GM04504 (cell line): ENCODE results near the gene CHCHD6.

Experiments used
- DNase-seq: peaks from one replicate; pipeline ENCODE4 v3.0.0-alpha.2; 2012; ENCODE audit warnings: low read depth

Gene CHCHD6

DNA sequence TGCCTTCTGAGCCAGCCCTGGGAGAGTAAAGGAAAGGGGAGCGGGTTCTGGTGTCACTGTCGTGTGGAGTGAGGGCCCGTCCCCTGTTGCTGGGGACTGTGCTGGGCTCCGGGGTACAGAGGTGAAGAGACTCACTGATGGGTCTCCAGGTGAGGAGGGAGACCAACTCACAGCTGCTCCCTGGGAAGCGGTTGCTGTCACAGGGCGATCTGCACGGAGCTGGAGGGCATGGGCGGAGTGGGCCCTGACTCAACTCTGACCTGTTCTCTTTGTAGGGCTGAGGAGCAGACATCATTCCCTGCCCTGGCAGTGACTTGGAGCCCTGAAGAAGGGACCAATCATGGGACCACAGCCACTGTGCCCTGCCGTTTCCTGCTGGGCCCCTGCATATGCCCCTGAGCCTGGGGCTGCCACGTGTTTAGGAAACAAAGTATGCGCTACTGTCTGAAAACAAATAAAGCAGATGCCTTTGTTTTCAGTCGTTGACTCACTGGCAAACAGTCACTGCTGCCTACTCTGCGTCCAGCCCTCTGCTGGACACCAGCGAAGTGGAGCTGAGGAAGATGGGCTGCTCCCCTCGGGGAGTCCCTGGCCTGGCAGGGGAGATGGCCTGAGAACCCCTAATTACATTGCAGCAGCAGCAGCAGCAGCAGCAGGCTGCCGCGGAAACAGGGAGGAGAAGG is 256.0 kb downstream of the CHCHD6 start:
- DNase-seq: peak; percentile 40

DNA sequence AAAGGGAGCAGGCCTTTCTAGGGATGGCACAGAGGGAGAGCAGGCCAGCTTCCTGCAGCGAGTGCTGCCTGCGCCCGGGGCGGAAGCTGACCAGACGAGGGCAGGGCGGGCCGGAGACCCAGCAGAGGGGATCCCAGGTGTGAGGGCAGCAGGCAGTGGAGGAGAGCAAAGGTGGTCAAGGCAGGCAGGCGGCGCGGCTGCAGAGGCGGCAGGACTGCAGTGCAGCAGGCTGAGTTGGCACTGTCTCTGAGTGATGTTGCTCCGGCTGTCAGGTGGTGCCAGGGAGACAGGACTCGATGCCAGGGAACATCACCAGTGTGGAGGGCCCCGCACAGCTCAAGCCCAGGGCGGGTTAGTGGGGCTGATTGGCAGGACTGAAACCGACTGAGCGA is 256.6 kb downstream of the CHCHD6 start:
- DNase-seq: no peak

DNA sequence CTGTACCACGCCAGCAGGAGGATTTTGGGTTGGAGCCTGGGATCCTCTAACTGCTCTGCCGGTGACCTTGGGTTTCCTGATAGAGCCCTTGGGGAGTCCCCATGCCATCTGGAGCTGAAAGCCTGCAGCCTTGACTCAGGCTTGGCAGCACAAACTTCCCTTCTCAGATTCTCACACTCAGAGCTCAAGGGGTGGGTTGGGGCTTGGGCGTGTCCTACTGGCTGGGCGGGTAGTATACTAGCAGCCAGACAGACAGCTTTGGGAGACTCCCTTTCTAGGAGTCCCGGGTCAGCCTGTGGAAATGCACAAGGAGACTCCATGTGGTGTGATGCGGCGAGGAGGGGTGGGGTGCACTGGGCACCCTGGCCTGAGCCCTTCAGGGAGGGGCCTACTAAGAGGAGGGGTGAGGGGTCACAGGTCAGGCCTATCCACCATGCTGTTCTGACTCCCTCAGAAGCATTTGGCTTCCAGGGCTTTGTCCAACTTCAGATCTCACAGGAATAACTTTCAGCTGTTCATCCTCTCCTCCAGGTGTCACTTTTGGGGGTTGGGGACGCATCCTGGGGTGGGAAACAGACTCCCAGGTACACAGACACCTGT is 257.3 kb downstream of the CHCHD6 start:
- DNase-seq: peak; percentile 73

DNA sequence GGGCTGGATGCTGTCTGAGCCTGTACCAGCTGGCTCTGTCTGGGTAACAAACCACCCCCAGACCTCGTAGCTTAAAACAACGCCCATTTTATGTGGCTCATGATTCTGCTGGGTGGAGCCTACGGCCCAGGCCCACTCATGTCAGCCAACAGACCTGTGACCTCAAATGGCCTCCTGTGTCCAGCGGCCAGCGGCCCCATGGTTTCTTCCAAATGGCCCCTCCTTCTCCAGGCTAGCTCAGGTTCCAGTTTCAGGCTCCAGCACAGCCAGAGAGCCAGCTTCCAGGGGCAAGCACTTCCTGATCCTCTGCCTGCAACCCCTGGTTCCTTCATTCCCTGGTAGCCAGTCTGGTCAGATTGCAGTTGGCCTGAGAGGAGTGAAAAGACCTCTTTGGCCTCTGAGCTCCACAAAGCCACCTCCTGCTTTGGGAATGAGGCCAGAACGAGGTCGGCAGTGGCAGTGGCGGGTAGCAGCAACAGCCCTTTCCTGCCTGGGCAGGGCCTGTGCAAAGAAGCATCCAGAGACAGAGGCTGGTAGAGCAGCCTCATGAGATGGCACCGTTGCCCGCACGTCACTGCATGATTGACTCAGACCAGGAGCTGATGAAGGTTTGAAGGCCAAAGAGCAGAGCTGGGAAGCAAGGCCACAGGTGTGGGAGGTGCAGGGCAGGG is 257.9 kb downstream of the CHCHD6 start:
- no peak for DNase-seq

DNA sequence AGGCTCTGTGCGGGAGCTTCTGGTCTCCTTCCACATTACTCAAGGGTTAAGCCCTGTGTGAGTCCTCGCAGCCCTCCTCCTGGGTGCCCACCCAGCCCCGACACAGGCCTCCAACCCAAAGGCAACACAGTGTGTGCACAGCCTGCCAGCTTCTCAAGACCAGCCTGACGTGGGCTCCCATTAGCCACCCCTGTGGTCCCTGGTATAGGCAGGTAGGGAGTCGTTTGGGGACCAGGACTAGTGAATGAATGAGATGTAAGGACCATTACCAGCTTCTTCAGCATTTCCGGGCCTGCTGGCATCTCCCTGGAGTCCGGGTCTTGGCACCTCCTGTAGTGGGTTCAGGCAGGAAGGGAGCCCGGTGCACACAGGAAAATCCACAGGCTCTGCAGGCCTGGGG is 258.7 kb downstream of the CHCHD6 start:
- DNase-seq: no peak

DNA sequence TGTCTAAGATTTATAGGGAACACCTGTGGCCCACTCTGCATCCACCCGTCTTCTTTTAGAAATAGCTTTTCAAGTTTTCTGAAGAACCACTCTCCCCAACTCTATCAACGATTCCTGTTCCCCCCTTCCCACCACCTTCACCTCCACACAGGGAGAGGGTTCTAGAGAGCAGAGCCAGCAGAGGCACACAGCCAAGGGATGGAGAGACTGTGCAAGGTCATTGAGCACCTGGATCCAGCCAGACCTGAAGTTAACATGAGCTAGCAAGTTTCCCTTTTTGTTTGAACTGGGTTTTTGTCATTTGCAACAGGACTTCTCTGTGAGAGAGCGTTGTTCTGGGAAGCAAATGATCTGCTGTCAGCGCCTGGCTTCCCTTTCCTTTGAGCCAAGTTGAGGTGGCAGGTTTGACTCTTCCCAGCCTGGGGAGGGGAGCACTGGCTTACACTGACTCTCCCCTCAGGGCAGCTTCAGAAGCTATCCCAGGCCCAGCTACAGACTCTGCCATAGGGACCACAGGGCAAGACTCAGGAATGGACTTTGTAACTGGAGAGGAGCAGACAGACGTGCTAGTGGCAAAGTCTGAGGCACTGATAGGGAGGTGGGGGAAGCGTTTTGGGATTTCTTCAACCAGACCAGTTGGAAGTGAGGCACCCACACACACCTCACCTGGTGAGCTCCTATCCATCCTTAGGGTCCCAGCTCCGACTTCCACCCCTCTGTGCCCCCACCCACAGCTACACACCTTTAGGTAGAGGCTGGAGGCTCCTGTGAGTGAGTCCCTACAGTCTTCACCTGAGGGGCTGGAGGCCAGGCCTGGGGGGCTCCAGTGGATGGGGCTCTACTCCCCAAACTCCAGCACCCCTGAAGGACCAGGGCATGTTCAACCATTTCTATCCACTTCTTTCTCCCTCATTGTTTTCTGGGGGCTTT is 259.5 kb downstream of the CHCHD6 start:
- DNase-seq: no peak

DNA sequence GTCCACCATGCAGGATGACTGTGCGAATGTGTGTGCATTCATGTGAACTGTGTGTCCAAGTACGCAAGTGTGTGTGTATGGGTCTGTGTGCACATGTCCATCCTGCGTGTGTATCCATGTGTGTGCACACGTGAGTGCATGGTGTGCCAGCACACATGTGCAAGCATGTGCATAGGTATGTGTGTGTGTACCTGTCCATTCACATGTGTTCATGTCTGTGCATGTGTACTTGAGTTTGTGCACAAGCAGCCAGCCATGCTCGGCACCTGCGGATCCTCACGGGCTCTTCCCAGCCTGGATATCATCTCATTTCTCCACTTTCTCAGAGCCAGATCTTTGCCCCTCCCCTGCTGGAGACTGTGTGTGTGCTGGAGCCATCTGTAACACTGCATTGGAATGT is 260.2 kb downstream of the CHCHD6 start:
- DNase-seq: no peak

DNA sequence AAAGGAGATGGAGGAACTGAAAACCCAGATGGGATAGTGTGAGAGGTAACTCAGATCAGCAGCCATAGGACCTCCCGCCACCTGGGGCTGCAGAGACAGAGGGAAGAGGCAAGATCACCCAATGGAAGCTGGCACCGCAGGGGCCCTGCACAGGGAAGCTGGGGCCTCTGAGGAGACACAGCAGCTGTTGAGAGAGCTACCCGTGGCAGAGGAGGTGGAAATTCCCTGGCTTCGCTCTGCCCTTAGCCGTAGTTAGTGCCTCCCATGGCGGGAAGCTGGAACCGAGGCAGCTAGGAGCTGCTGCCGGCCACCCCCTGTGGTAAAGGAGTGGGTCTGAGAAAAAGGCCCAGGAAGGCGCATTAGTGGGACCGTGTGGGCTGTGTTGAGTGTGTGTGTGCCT is 260.9 kb downstream of the CHCHD6 start:
- no peak for DNase-seq

DNA sequence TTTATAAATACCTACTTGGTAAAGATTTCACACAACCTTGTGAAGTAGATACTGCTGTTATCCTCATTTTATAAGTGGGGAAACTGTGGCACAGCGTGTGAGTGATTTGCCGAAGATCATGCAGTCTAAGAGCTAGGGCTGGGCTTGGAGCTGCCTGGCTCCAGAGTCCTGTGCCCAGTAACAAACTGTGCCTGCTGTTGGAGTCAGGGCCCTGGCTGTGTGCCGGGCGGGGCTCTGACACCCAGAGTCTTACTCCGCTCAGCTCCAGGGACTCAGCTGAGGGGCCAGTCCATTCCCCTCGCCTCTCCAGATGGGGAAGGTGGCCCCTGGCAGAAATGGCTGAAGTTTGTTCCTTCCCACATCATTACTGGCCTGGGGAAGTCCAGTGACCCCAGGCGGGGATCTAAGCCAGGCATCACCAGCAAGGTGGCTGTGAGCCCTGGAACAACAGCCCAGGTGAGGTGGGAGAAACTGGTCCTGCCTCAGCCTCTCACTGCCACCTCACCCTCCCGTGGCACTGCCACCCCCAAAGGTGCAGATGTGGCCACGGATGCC is 261.6 kb downstream of the CHCHD6 start:
- no peak for DNase-seq

DNA sequence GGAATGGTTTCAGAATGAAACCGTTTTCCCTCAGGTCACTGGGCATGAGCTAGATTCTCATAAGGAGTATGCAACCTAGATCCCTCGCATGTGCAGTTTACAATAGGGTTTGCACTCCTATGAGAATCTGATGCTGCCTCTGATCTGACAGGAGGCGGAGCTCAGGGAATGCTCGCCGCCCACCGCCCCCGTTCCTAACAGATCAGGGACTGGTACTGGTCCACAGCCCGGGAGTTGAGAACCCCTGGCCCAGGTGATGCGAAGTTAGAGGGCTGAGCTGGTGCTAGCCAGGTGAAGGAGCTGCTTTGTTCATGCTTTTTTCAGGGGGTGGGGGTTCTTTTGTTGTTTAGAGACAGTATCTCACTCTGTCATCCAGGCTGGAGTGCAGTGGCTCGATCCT is 263.3 kb downstream of the CHCHD6 start:
- no peak for DNase-seq

DNA sequence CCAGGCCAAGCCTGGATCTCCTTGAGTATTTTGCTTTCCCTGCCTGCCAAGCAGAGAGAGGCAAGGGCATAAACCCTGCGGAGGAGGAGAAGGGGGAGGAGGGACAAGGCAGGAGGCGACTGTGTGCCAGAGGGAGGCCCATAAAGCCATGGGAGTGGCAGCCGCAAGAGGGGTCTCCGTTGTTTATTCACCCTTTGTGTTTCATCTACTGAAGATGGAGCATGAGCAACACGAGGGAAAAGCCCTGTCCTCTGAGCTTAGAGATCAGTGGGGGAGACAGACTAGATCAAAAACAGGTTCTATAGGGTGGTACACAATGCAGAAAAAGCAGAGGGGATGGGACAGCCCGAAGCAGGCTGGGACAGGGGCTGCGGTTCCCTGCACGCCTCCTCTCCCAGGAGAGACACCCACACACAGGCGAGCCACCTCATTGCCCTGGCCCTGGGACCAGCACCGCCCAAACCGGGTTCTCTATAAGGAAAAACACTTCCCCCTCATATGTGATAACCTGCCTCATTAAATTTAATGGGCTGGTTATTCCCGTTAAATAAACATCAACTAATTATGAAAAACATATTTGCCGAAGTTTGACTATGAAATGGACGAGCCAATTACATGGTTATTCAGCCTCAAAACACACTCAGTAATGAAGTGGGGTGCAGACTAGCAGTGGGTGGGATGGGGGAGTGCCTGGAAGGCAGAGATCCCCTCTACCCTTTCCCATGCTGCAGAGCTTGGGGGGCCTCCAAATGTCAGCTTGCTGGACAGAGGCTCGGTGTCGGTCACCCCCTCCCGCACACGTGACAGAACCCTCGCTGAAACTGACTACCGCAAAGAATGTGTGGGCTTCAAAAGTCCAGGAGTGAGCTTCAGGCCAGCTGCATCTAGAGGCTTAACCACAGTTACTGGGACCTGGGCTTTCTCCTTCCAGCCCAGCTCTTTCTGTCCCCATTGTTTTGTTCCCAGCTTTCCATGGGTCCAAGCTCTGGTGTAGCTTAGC is 264.7 kb downstream of the CHCHD6 start:
- DNase-seq: no peak

DNA sequence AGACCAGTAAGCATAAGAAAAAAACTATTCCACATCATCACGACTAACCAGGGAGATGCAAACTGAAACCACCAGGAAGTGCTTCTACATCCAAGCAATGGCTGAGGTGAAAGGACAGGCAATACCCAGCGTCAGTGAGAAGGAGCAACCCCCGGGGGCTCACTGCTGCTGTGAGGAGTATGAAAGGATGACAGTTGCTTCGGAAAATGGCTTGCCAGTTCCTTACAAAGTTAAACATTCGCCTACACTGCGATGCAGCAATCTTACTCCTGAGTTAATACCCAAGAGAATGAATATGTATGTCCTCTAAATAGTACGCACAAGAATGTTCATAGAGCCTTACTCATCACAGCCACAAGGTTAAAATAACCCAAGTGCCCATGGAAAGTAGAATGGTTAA is 265.5 kb downstream of the CHCHD6 start:
- no peak for DNase-seq

DNA sequence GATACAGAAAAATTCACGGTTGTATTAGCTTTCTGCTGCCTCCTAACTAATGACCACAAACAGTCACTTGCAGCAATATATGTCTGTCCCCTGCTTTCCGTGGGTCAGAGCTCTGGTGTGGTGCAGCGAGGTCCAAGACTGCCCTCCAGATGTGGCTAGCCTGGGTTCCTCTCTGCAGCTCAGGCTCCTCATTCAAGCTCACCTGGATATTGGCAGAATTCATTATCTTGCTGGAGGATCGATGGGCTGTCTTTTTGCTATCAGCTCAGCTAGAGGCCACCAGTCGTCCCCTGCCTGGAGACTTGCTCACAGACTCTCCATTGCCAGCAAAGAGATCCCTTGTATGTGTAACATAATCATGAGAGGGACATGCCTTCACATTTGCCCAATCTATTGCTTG is 266.1 kb downstream of the CHCHD6 start:
- no peak for DNase-seq

DNA sequence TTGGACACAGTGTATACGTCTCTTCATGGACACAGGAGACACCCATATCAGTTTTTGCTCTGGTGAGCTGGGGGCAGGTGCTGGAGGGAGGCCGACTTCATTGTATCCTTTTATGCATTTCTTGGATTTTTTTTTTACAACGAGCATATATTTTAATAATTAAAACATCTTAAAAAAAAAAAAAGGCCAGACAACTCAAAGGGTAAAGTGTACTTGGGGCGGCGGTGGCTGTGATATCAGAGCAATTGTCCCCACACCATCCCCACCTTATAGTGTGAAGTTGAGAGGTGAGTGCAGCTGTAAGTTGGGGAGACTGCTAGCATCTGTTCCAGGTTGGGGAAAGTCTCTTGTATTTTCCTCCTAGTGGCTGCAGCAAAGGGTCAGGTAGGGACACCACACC is 266.9 kb downstream of the CHCHD6 start:
- DNase-seq: no peak

DNA sequence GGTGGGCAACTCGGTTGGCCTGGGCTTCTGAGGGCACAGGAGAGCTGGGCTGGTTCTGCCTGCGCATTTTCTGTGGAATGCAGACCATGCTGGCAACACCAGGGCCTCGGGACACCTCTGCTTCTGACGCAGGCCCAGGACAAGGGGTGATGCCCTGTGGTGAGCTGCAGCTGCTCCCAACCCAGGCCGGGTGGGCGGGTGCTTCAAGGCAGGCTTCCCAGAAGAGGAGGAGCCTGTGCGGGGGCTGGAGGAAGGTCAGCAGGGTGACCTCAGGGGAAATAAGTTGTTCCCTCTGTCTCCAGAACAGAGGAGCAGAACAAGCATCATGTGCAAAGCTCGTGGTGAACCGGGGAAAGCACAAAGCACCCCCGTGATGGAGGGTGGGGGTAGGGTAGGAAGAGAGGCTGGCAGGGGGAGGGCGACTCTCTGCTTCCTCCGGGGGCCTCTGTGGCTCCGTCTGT is 267.9 kb downstream of the CHCHD6 start:
- DNase-seq: no peak

DNA sequence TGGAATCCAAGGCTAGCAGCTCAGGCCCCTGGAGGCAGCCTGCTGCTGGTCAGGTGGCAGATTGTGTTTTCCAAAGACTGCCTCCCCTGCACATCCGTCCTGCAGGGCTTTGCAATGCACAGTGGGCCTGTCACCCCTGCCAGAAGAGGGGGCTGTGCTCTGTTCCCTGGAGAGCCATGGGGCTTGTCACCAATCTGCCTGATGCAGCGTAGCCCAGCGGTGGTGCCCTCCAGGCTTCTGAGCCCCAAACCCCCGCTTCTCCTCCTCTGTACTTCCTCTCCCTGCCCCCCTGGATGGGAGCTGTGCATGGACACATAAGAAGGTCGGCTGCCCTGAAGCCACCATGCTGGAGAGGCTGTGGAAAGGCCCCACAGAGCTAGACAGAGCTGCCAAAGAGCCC is 268.8 kb downstream of the CHCHD6 start:
- DNase-seq: no peak

DNA sequence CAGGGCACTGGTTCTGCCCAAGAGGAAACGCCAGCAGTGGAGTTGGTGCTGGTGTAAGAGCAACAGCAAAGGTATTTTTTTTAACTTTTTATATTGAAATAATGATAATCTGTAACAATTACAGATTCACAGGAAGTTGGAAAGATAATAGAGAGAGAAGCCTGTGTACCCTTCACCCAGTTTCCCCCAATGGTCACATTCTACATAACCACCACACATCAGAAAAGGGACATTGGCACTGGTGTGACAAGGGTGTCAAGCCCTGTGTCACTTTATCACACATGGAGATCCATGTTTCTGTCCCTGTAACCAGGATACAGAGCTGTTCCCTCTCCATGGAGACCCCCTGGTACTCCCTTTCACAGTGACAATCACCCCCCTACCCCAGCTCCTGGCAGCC is 269.8 kb downstream of the CHCHD6 start:
- DNase-seq: no peak

DNA sequence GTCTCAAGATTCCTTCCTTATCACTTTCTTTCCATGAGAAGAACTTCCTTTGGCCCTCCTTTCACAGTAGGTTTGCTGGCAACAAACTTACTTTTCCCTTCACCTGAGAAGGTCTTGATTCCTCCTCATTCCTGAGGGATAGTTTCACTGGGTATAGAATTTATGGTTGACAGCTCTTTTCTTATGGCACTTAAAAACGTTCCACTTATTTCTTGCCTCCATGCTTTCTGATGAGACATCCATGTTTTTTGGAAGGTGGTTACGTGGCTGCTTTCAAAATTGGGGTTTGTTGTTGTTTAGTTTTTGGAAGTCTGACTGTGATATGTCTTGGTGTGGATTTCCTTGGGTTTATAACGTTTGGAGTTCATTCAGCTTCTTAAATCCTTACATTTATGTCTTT is 270.7 kb downstream of the CHCHD6 start:
- no peak for DNase-seq

DNA sequence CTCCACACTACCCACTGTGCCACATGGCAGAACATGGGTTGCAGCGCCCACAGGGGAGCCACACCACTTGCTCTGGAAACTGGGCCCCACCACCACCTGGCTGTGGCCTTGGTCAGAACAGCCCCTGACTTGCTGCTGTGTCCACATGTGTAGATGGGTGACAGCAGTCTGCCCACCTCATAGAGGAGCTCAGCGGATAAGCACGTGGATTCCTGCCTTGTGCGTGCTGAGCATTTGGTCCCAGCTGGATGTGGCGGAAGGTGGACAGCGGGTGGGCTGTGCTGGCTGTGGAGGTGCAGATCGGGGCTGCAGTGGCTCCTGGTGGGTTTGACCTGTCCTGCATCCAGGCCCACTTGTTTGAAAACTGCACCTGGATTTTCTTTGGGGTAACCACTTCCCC is 272.9 kb downstream of the CHCHD6 start:
- DNase-seq: no peak

DNA sequence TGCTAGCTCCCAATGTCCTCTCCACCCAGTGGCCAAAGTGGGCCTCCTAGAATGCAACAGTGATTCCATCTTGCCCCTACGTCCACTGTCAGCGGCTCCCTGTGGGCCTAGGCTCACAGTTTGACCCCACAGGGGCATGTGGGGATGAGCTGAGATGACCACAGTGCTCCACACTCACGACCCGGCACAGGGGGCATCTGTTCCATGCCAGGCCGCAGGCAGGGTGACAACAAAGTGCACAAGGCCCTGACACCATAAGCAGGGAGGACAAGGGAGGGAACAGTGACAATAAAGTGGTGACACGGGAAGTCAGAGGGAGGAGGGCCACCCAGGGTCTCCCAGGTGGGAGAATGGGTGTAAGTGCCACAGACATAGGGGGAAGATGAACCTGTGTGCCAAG is 273.8 kb downstream of the CHCHD6 start:
- DNase-seq: no peak

DNA sequence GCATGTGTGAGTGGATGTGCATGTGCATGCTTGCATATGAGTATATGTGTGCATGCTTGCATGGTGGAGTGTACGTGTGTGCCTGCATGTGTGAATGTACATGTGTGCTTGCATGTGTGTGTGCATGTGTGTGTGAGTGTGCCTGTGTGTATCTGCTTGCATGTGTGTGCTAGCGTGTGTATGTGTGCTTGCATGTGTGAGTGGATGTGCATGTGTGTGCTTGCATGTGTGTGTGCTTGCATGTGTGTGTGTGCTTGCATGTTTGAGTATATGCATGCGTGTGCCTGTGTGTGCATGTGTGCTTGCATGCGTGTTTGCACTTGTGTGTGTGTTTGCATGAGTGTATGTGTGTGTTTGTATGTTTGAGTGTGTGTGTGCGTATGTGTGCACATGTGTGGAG is 274.3 kb downstream of the CHCHD6 start:
- no peak for DNase-seq
